Measurements from ENCODE around the gene DHRS13.
"Not testable (repeated sequence)": the region's sequence is repeated elsewhere in the genome, so short reads cannot be mapped to it uniquely, and the experiment has no call there.

The DHRS13 gene

GRCh38 chr17:28882154-28882895, 20.6 kb downstream of the DHRS13 start:
- DNase-seq (ENCODE audit: low spot score), result no peak

GRCh38 chr17:28881533-28882056, 21.3 kb downstream of the DHRS13 start:
- no peak for DNase-seq (ENCODE audit: low spot score)

GRCh38 chr17:28880572-28880945, 22.3 kb downstream of the DHRS13 start:
- no peak for DNase-seq (ENCODE audit: low spot score)

- no peak for DNase-seq (ENCODE audit: low spot score)
These were observed 22.9 kb downstream of the DHRS13 start for GRCh38 chr17:28879886-28880571.

- DNase-seq (ENCODE audit: low spot score), result peak; percentile 60
These were observed 23.9 kb downstream of the DHRS13 start for GRCh38 chr17:28878981-28879380.

GRCh38 chr17:28878158-28878910, 24.5 kb downstream of the DHRS13 start:
- DNase-seq (ENCODE audit: low spot score), result no peak

- not testable (repeated sequence) for DNase-seq (ENCODE audit: low spot score)
These were observed 25.6 kb downstream of the DHRS13 start for GRCh38 chr17:28877150-28877711.

GRCh38 chr17:28875848-28876550, 26.9 kb downstream of the DHRS13 start:
- no peak for DNase-seq (ENCODE audit: low spot score)

- DNase-seq (ENCODE audit: low spot score), result no peak
These were observed 28.1 kb downstream of the DHRS13 start for GRCh38 chr17:28874750-28875149.

- DNase-seq (ENCODE audit: low spot score), result no peak
These were observed 29.0 kb downstream of the DHRS13 start for GRCh38 chr17:28873839-28874238.

GRCh38 chr17:28871056-28871579, 31.8 kb downstream of the DHRS13 start:
- DNase-seq (ENCODE audit: low spot score), result no peak

GRCh38 chr17:28867276-28867675, 35.6 kb downstream of the DHRS13 start:
- DNase-seq (ENCODE audit: low spot score), result no peak

GRCh38 chr17:28865946-28866752, 36.7 kb downstream of the DHRS13 start:
- DNase-seq (ENCODE audit: low spot score), result no peak

GRCh38 chr17:28864991-28865849, 37.7 kb downstream of the DHRS13 start:
- DNase-seq (ENCODE audit: low spot score), result no peak

GRCh38 chr17:28863953-28864352, 38.9 kb downstream of the DHRS13 start:
- DNase-seq (ENCODE audit: low spot score), result no peak

- no peak for DNase-seq (ENCODE audit: low spot score)
These were observed 40.3 kb downstream of the DHRS13 start for GRCh38 chr17:28862561-28862960.

GRCh38 chr17:28861393-28862203, 41.3 kb downstream of the DHRS13 start:
- DNase-seq (ENCODE audit: low spot score), result no peak

GRCh38 chr17:28860363-28860808, 42.5 kb downstream of the DHRS13 start:
- DNase-seq (ENCODE audit: low spot score), result no peak
